ENCODE measurements around the gene CCL11.

The CCL11 gene

GRCh38 chr17:34299027-34299426, 13.5 kb downstream of the CCL11 start:
- no peak for DNase-seq
- Histone ChIP-seq H3K27me3 (replicated peaks) (no peaks in the 10 kb centered on the region), H3K27ac (no peak overlapping the region), H3K36me3 (replicated peaks) (no peaks in the 10 kb centered on the region), H3K4me3 (ENCODE audit: low read depth, low read length) (no peak overlapping the region)
- TF ChIP-seq CTCF (IDR thresholded peaks at IDR 0.05; ENCODE audit: low read depth, low read length, missing control alignments): no peak
- in situ Hi-C loops (cut with HindIII; ENCODE audit: low pct_ligation_motif_present, low sequenced_read_pairs): no loop called here

- Histone ChIP-seq H3K4me3 (ENCODE audit: low read depth, low read length) (no peak overlapping the region), H3K36me3 (replicated peaks) (no peaks in the 10 kb centered on the region), H3K27ac (peak overlapping the region; percentile 0), H3K27me3 (replicated peaks) (no peaks in the 10 kb centered on the region)
- no peak for TF ChIP-seq CTCF (IDR thresholded peaks at IDR 0.05; ENCODE audit: low read depth, low read length, missing control alignments)
- DNase-seq: peak; percentile 15
- in situ Hi-C loops (cut with HindIII; ENCODE audit: low pct_ligation_motif_present, low sequenced_read_pairs): no loop called here
These were observed 14.5 kb downstream of the CCL11 start for GRCh38 chr17:34299956-34300577.

GRCh38 chr17:34300652-34301370, 15.3 kb downstream of the CCL11 start:
- no peak overlapping the region for H3K4me3 ChIP-seq (ENCODE audit: low read depth, low read length)
- DNase-seq: peak; percentile 20
- TF ChIP-seq CTCF (IDR thresholded peaks at IDR 0.05; ENCODE audit: low read depth, low read length, missing control alignments): no peak
- no peak overlapping the region for H3K27ac ChIP-seq
- H3K27me3 ChIP-seq (replicated peaks): no peaks in the 10 kb centered on the region
- no peaks in the 10 kb centered on the region for H3K36me3 ChIP-seq (replicated peaks)
- in situ Hi-C loops (cut with HindIII; ENCODE audit: low pct_ligation_motif_present, low sequenced_read_pairs): no loop called here

- Histone ChIP-seq H3K36me3 (replicated peaks) (no peaks in the 10 kb centered on the region), H3K27ac (no peak overlapping the region), H3K27me3 (replicated peaks) (no peaks in the 10 kb centered on the region), H3K4me3 (ENCODE audit: low read depth, low read length) (no peak overlapping the region)
- TF ChIP-seq CTCF (IDR thresholded peaks at IDR 0.05; ENCODE audit: low read depth, low read length, missing control alignments): no peak
- in situ Hi-C loops (cut with HindIII; ENCODE audit: low pct_ligation_motif_present, low sequenced_read_pairs): no loop called here
- DNase-seq: no peak
These were observed 16.4 kb downstream of the CCL11 start for GRCh38 chr17:34301986-34302385.

GRCh38 chr17:34302636-34303035, 17.1 kb downstream of the CCL11 start:
- Histone ChIP-seq H3K36me3 (replicated peaks) (no peaks in the 10 kb centered on the region), H3K4me3 (ENCODE audit: low read depth, low read length) (no peak overlapping the region), H3K27me3 (replicated peaks) (no peaks in the 10 kb centered on the region), H3K27ac (no peak overlapping the region)
- no peak for TF ChIP-seq CTCF (IDR thresholded peaks at IDR 0.05; ENCODE audit: low read depth, low read length, missing control alignments)
- no peak for DNase-seq
- in situ Hi-C loops (cut with HindIII; ENCODE audit: low pct_ligation_motif_present, low sequenced_read_pairs): no loop called here
